Measurements from ENCODE around the gene EPHB1. TPM values are rescaled to one million over a fixed set of nuclear protein-coding genes. Genes with fewer than 3 reads are reported as not detected.
"Not testable (repeated sequence)": the region's sequence is repeated elsewhere in the genome, so short reads cannot be mapped to it uniquely, and the experiment has no call there.

The EPHB1 gene
- total RNA-seq, 1 experiment from 2014 or later = 7.0 TPM

DNA sequence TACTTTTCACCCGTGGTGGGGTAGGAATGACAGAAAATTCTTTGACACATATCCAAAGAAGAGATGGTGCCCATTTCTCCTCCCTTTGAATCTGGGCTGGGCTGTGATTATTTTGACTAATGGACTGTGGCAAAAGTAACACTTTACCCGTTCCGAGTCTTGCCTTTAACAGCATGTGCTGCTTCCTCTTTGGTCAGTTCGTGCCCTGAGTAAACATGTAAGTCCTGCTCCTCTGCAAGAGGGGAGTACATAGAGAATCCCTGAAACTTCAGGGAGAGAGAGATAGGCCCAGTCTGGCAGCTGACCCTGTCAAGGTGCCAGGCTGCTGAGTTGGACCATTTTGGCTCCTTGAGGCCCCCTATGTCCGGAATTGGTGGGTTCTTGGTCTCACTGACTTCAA, 243.1 kb downstream of the EPHB1 start (continued):
- TF ChIP-seq AR (CRISPR knock-in tag; IDR thresholded peaks at IDR 0.05) (no peak), GRHL2 (CRISPR knock-in tag; IDR thresholded peaks at IDR 0.05; ENCODE audit: insufficient replicate concordance, severe bottlenecking) (no peak), SP1 (CRISPR knock-in tag; conservative IDR thresholded peaks at IDR 0.05) (no peak), NR3C1 (CRISPR knock-in tag; conservative IDR thresholded peaks at IDR 0.05; ENCODE audit: low read depth) (no peak), TP53 (CRISPR knock-in tag; IDR thresholded peaks at IDR 0.05) (no peak), NFE2L1 (CRISPR knock-in tag; IDR thresholded peaks at IDR 0.05) (no peak), PREB (CRISPR knock-in tag; IDR thresholded peaks at IDR 0.05; ENCODE audit: borderline replicate concordance) (no peak)
- TF ChIP-seq, protein P1, sequence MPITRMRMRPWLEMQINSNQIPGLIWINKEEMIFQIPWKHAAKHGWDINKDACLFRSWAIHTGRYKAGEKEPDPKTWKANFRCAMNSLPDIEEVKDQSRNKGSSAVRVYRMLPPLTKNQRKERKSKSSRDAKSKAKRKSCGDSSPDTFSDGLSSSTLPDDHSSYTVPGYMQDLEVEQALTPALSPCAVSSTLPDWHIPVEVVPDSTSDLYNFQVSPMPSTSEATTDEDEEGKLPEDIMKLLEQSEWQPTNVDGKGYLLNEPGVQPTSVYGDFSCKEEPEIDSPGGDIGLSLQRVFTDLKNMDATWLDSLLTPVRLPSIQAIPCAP (CRISPR knock-in tag; IDR thresholded peaks at IDR 0.05) = no peak
- TF ChIP-seq, protein P2, sequence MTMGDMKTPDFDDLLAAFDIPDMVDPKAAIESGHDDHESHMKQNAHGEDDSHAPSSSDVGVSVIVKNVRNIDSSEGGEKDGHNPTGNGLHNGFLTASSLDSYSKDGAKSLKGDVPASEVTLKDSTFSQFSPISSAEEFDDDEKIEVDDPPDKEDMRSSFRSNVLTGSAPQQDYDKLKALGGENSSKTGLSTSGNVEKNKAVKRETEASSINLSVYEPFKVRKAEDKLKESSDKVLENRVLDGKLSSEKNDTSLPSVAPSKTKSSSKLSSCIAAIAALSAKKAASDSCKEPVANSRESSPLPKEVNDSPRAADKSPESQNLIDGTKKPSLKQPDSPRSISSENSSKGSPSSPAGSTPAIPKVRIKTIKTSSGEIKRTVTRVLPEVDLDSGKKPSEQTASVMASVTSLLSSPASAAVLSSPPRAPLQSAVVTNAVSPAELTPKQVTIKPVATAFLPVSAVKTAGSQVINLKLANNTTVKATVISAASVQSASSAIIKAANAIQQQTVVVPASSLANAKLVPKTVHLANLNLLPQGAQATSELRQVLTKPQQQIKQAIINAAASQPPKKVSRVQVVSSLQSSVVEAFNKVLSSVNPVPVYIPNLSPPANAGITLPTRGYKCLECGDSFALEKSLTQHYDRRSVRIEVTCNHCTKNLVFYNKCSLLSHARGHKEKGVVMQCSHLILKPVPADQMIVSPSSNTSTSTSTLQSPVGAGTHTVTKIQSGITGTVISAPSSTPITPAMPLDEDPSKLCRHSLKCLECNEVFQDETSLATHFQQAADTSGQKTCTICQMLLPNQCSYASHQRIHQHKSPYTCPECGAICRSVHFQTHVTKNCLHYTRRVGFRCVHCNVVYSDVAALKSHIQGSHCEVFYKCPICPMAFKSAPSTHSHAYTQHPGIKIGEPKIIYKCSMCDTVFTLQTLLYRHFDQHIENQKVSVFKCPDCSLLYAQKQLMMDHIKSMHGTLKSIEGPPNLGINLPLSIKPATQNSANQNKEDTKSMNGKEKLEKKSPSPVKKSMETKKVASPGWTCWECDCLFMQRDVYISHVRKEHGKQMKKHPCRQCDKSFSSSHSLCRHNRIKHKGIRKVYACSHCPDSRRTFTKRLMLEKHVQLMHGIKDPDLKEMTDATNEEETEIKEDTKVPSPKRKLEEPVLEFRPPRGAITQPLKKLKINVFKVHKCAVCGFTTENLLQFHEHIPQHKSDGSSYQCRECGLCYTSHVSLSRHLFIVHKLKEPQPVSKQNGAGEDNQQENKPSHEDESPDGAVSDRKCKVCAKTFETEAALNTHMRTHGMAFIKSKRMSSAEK (CRISPR knock-in tag; IDR thresholded peaks at IDR 0.05; ENCODE audit: borderline replicate concordance) = no peak
- TF ChIP-seq, protein P3, sequence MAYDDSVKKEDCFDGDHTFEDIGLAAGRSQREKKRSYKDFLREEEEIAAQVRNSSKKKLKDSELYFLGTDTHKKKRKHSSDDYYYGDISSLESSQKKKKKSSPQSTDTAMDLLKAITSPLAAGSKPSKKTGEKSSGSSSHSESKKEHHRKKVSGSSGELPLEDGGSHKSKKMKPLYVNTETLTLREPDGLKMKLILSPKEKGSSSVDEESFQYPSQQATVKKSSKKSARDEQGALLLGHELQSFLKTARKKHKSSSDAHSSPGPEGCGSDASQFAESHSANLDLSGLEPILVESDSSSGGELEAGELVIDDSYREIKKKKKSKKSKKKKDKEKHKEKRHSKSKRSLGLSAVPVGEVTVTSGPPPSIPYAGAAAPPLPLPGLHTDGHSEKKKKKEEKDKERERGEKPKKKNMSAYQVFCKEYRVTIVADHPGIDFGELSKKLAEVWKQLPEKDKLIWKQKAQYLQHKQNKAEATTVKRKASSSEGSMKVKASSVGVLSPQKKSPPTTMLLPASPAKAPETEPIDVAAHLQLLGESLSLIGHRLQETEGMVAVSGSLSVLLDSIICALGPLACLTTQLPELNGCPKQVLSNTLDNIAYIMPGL (CRISPR knock-in tag; IDR thresholded peaks at IDR 0.05) = no peak

- POLR2A ChIA-PET; H3K27me3 Mint-ChIP-seq (ENCODE audit: low read depth); H3K27ac Mint-ChIP-seq; H3K36me3 Mint-ChIP-seq; H3K4me3 Mint-ChIP-seq; CTCF ChIA-PET; ATAC-seq; H3K9me3 Mint-ChIP-seq; DNase-seq (ENCODE audit: low spot score): not testable (repeated sequence)
- peaks cover 13% of the 10 kb centered on the region; the same call in 1 of the 2 replicates for H3K4me1 Mint-ChIP-seq
Measured at GRCh38 chr3:135039536-135039935, 244.5 kb downstream of the EPHB1 start.
